ENCODE data around the gene NEMP2. TPM values are rescaled to one million over a fixed set of nuclear protein-coding genes. Genes with fewer than 3 reads are reported as not detected.
A peak's percentile ranks its signal among the peaks of the same experiment; 100 is the strongest.

Gene NEMP2
- total RNA-seq, 4 donors from 2014 or later = 1.6 to 3.4 (median 2.9) TPM

DNA sequence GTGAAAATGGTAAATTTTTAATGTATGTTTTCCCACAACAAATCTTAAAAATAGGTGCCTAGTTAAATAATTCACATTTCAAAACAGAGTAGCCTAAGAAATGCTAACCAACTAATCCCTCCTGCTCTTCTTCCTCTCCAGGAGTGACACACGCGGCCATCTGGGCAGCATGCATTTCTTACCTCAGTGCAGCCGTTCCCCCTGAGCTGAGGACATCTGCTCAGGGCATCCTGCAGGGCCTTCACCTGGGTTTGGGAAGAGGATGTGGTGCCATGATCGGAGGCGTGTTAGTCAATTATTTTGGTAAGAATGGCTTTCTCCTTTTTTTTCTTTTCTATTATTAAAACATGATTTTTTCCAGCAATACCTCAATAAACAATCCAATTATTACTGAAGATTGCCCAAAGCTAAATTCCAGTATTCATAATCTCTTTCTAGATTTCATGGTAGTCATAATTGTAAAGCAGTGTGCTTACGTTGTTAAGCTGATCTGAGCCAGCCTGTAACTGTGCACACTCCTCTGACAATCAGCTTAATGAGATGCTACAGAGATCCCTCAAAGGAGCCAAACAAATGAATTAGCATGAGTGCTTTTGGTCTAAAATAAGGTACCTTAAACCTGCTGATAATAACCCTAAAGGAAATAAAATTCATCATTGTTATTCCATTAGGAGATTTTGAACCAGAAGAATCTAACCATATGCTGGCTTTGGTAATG lies 45.8 kb downstream of the NEMP2 start:
- Histone ChIP-seq H3K4me1 (peaks cover 18% of the 10 kb centered on the region), H3K36me3 (peaks cover 38% of the 10 kb centered on the region), H3K9me3 (no peaks in the 10 kb centered on the region), H3K27ac (no peak overlapping the region), H3K4me3 (no peak overlapping the region), H3K27me3 (no peaks in the 10 kb centered on the region)
- TF ChIP-seq POLR2AphosphoS5 (IDR thresholded peaks at IDR 0.05) (no peak), CTCF (IDR thresholded peaks at IDR 0.05) (no peak), EP300 (IDR thresholded peaks at IDR 0.05) (no peak), POLR2A (IDR thresholded peaks at IDR 0.05) (no peak)
- 95% methylated on average over 6 of the region's 6 CpGs for WGBS
- no peak for DNase-seq (ENCODE audit: low spot score in 2 of 2)

GRCh38 chr2:190486037-190486623 lies 48.4 kb downstream of the NEMP2 start:
- Histone ChIP-seq H3K27me3 (no peaks in the 10 kb centered on the region), H3K27ac (peak overlapping the region; percentile 41), H3K4me1 (peaks cover 28% of the 10 kb centered on the region), H3K36me3 (peaks cover 28% of the 10 kb centered on the region), H3K9me3 (no peaks in the 10 kb centered on the region), H3K4me3 (no peak overlapping the region)
- WGBS = 33% methylated on average over 3 of the region's 3 CpGs
- TF ChIP-seq EP300 (IDR thresholded peaks at IDR 0.05) = no peak
- no peak for TF ChIP-seq CTCF (IDR thresholded peaks at IDR 0.05)
- no peak for TF ChIP-seq POLR2A (IDR thresholded peaks at IDR 0.05)
- TF ChIP-seq POLR2AphosphoS5 (IDR thresholded peaks at IDR 0.05) = no peak
- no peak for DNase-seq (ENCODE audit: low spot score in 2 of 2)

DNA sequence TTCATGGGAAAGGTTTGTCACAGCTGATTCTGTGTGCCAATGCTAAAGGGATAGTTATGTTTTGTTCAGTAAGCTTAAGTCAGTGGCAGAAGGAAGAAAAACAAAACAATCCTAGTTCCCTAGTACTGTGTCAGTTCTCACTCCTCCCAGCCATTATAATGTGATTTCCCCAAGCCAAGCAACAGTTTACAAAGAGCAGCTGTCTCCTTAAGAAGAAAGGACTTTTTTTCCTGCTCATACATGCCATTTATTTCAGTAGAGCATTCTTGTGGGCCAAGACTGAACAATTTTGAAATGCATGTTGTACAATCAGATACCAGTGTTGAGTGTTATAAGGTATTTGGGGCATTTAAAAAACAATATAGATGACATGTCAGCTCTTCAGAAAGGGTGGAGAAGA lies 52.1 kb downstream of the NEMP2 start:
- Histone ChIP-seq H3K9me3 (no peaks in the 10 kb centered on the region), H3K4me3 (no peak overlapping the region), H3K27me3 (no peaks in the 10 kb centered on the region), H3K27ac (no peak overlapping the region), H3K4me1 (peaks cover 44% of the 10 kb centered on the region), H3K36me3 (no peaks in the 10 kb centered on the region)
- DNase-seq (ENCODE audit: low spot score in 2 of 2) = no peak
- no peak for TF ChIP-seq POLR2AphosphoS5 (IDR thresholded peaks at IDR 0.05)
- TF ChIP-seq EP300 (IDR thresholded peaks at IDR 0.05) = no peak
- no peak for TF ChIP-seq CTCF (IDR thresholded peaks at IDR 0.05)
- no peak for TF ChIP-seq POLR2A (IDR thresholded peaks at IDR 0.05)

DNA sequence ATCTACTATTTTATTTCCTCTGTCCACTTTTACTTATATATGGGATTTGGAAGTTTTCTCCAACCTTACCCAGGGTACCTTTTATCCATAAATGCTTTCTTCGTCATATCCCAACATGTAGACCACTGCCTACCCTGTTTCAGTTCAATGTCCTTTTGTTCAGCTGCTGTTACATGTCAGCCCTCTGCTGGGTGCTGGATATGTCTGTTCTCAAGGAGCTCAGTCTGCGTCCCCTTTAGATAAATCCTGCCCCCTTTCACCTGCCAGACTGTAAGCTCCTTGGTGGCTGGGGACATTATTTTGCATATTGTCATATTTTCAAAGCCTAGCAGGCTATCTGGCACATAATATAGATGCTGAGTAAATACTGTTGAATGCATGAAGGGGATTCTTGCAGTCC lies 53.2 kb downstream of the NEMP2 start:
- no peaks in the 10 kb centered on the region for H3K9me3 ChIP-seq
- no peaks in the 10 kb centered on the region for H3K36me3 ChIP-seq
- H3K27me3 ChIP-seq = no peaks in the 10 kb centered on the region
- no peak for DNase-seq (ENCODE audit: low spot score in 2 of 2)
- WGBS = 91% methylated on average over 2 of the region's 2 CpGs
- no peak overlapping the region for H3K4me3 ChIP-seq
- no peak overlapping the region for H3K27ac ChIP-seq
- TF ChIP-seq CTCF (IDR thresholded peaks at IDR 0.05) = no peak
- TF ChIP-seq POLR2A (IDR thresholded peaks at IDR 0.05) = no peak
- no peak for TF ChIP-seq POLR2AphosphoS5 (IDR thresholded peaks at IDR 0.05)
- TF ChIP-seq EP300 (IDR thresholded peaks at IDR 0.05) = no peak
- peaks cover 40% of the 10 kb centered on the region for H3K4me1 ChIP-seq

GRCh38 chr2:190478572-190479195 lies 55.8 kb downstream of the NEMP2 start:
- no peak overlapping the region for H3K4me3 ChIP-seq
- H3K27ac ChIP-seq = peak overlapping the region; percentile 46

More at GRCh38 chr2:190478572-190479195, 55.8 kb downstream of the NEMP2 start:
- Histone ChIP-seq H3K9me3 (no peaks in the 10 kb centered on the region), H3K4me1 (peaks cover 26% of the 10 kb centered on the region), H3K27me3 (no peaks in the 10 kb centered on the region), H3K36me3 (no peaks in the 10 kb centered on the region)
- DNase-seq (ENCODE audit: low spot score in 2 of 2) = no peak
- no peak for TF ChIP-seq POLR2A (IDR thresholded peaks at IDR 0.05)
- no peak for TF ChIP-seq POLR2AphosphoS5 (IDR thresholded peaks at IDR 0.05)
- TF ChIP-seq CTCF (IDR thresholded peaks at IDR 0.05) = no peak
- TF ChIP-seq EP300 (IDR thresholded peaks at IDR 0.05) = no peak
- WGBS = 81% methylated on average over 3 of the region's 3 CpGs

Measured in suprapubic skin (tissue), 4 donors.